Esophagus muscularis mucosa (tissue), 4 donors: ENCODE results near the gene DNAJC3. TPM values are rescaled to one million over a fixed set of nuclear protein-coding genes. Genes with fewer than 3 reads are reported as not detected.

Experiments
- DNase-seq: peaks from one replicate; pipeline ENCODE4 v3.0.0-alpha.2; 2017; ENCODE audit errors: extremely low spot score
- H3K27ac ChIP-seq, 4 donors: fragments of 200-600 bp; sonication (generic); replicated peaks in 1 of 4; 1 replicate in 3 of 4; 2 replicates in 1 of 4; pipeline ENCODE4 v1.5.1; 2016 to 2019; ENCODE audit warnings: mild to moderate bottlenecking in 1 of 4
- H3K27me3 ChIP-seq, 4 donors: fragments of 200-600 bp; sonication (generic); one replicate each; pipeline versions ENCODE4 v1.5.1 to v1.6.0; 2016 to 2019
- H3K36me3 ChIP-seq, 4 donors: fragments of 200-600 bp; sonication (generic); one replicate each; pipeline ENCODE4 v1.5.1; 2016 to 2019
- H3K4me1 ChIP-seq, 4 donors: fragments of 200-600 bp; sonication (generic); one replicate each; pipeline ENCODE4 v1.5.1; 2016 to 2019
- H3K4me3 ChIP-seq, 4 donors: fragments of 200-600 bp; sonication (generic); 1 replicate in 2 of 4; 2 replicates in 2 of 4; pipeline ENCODE4 v1.5.1; 2016 to 2019; ENCODE audit warnings: mild to moderate bottlenecking in 4 of 4, moderate library complexity in 1 of 4
- H3K9me3 ChIP-seq, 4 donors: fragments of 200-600 bp; sonication (generic); 1 replicate in 3 of 4; 2 replicates in 1 of 4; pipeline ENCODE4 v1.5.1; 2016 to 2019
- CTCF ChIP-seq, 3 experiments: fragments of 200-600 bp in 2 of 3; fragments of 450-650 bp in 1 of 3; sonication (generic) in 2 of 3; IDR thresholded peaks; one replicate each; pipeline ENCODE4 v1.5.1; 2017 to 2019; ENCODE audit warnings: antibody characterized with exemption in 3 of 3, mild to moderate bottlenecking in 2 of 3, moderate library complexity in 1 of 3
- EP300 ChIP-seq: sonication (generic); formaldehyde crosslinking; IDR thresholded peaks from one replicate; pipeline ENCODE4 v1.6.1; 2017; ENCODE audit warnings: antibody characterized with exemption
- POLR2A ChIP-seq: fragments of 450-650 bp; IDR thresholded peaks from one replicate; pipeline ENCODE4 v1.6.1; 2017; ENCODE audit warnings: antibody characterized with exemption, moderate library complexity, mild to moderate bottlenecking, low read depth
- POLR2AphosphoS5 ChIP-seq, 2 donors: sonication (generic); formaldehyde crosslinking; IDR thresholded peaks; one replicate each; pipeline ENCODE4 v1.6.1; 2017; ENCODE audit warnings: antibody characterized with exemption in 2 of 2
- WGBS: methylation state at CpG from one replicate; pipeline ENCODE4 v1.1.5; 2018; 5-methylcytosine and 5-hydroxymethylcytosine counted together
- intact Hi-C: fragments of 100-400 bp; cut with DNase I; formaldehyde crosslinking; loops from one replicate; pipeline ENCODE4 v1.15.1; 2023
- total RNA-seq, 4 donors: library from RNA; depleted of rRNA; stranded (reverse); fragments of >200 nt; gene quantifications; one replicate each; pipeline versions ENCODE4 v1.1.0 to v1.2.1, GENCODE V29; 2016

The DNAJC3 gene
- total RNA-seq, 4 donors from 2014 or later, result 43.8 to 55.1 (median 48.9) TPM

DNA sequence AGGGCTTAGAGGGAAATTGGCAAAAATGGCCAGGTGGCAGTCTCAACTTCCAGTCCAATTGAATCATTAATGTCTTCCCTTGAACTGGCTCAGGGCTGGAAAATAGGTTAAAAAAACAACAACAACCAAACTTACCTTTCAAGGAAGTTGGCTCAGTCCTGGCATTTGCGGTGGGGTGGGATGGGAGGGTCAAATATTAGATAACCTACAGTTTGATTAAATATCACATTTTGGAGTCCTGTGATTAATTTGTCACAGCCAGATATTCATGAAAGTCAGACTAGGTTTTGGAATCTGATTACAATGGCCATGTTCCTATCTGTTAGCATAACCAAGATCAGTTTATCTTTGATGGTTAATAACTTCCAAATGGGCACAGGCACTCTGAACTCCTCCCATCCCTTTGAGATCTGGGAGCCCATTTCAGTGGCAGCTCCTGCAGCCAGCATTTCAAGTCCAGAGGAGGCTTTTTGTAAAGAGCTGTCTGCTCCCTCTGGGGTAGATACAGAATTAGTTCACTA is 24.6 kb upstream of the DNAJC3 start:
- Histone ChIP-seq H3K4me1 (no peaks in the 10 kb centered on the region), H3K36me3 (no peaks in the 10 kb centered on the region), H3K9me3 (no peaks in the 10 kb centered on the region), H3K27ac (no peak overlapping the region), H3K27me3 (no peaks in the 10 kb centered on the region), H3K4me3 (no peak overlapping the region)
- no peak for DNase-seq
- intact Hi-C loops, result no loop called here
- TF ChIP-seq EP300 (no peak), CTCF (IDR thresholded peaks at IDR 0.05) (no peak), POLR2A (no peak), POLR2AphosphoS5 (IDR thresholded peaks at IDR 0.05) (no peak)
- 94% methylated on average over 1 of the region's 1 CpG for WGBS

DNA sequence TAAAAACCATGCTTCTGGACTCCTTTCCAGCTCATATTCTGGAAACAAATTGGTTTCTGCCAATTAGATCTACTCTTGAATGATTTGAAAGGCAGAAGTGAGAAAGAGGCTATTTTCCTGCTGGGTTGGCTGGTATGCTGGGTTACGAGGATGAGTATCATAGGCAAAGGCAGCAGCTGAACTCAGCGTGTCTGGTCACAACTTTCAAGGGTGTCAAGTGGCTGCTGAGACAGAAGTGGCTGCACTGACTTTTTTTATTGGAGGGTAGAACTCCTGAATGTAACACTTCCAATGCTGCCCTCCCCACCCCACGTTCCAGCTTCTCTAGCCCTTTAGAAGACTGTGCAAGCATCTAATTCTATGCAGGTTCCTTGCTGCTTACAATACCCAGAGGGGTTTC is 24.1 kb upstream of the DNAJC3 start:
- Histone ChIP-seq H3K27ac (no peak overlapping the region), H3K27me3 (no peaks in the 10 kb centered on the region), H3K4me3 (no peak overlapping the region), H3K4me1 (no peaks in the 10 kb centered on the region), H3K36me3 (no peaks in the 10 kb centered on the region), H3K9me3 (no peaks in the 10 kb centered on the region)
- intact Hi-C loops, result no loop called here
- TF ChIP-seq POLR2A (no peak), CTCF (IDR thresholded peaks at IDR 0.05) (no peak), EP300 (no peak), POLR2AphosphoS5 (IDR thresholded peaks at IDR 0.05) (no peak)
- DNase-seq, result no peak
- WGBS, result 71% methylated on average over 3 of the region's 3 CpGs

DNA sequence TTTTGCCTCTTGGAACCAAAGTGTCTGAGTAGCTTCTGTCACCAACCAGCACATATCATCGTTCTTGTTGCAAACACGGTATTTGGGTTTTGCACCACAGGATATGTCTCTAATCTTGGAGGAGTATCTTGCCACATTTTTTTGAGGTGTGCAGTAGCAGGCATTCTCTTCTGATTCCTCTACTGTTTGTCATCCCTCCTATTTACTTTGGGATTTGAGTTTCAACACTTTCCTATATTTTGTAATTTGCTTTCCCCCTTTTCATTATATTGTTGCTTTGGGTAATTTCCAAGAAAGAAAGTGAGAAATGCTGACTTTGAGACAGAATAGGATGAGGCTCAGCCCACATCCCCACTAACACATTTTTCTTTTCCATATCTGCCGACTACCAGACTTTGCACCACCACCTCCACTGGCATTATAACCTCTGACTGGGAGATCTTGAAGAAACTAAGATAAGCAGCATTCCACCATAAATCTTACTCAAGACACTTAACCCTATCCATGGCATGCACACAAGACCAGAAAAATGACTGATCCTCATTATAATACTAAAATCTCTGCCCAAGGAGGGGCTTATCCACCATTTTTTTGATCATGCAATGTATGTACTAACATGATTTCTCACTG is 20.4 kb upstream of the DNAJC3 start:
- TF ChIP-seq POLR2AphosphoS5 (IDR thresholded peaks at IDR 0.05) (no peak), EP300 (no peak), CTCF (IDR thresholded peaks at IDR 0.05) (no peak), POLR2A (no peak)
- no peaks in the 10 kb centered on the region for H3K4me1 ChIP-seq
- no peak for DNase-seq
- H3K27me3 ChIP-seq, result no peaks in the 10 kb centered on the region
- intact Hi-C loops, result no loop called here
- no peak overlapping the region for H3K4me3 ChIP-seq
- WGBS, result 76% methylated on average over 3 of the region's 3 CpGs
- H3K36me3 ChIP-seq, result no peaks in the 10 kb centered on the region
- no peak overlapping the region for H3K27ac ChIP-seq
- H3K9me3 ChIP-seq, result no peaks in the 10 kb centered on the region

DNA sequence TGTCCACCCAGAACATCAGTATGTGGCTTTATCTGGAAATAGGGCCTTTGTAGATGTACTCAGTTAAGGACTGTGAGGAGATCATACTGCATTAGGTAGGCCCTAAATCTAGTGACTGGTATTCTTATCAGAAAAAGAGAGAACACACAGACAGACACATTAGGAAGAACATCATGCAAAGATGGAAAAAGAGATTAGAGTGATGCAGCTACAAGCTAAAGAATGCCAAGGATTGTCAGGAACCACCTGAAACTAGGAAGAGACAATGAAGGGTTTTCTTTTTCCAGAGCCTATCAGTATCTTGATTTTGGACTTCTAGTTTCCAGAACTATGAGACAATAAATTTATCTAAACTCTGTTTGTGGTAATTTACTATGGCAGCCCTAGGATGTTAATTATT is 17.4 kb upstream of the DNAJC3 start:
- intact Hi-C loops, result no loop called here
- no peak overlapping the region for H3K27ac ChIP-seq
- DNase-seq, result no peak
- H3K9me3 ChIP-seq, result peaks cover 0 to 7% (median 0%) of the 10 kb centered on the region in 4 donors
- H3K27me3 ChIP-seq, result no peaks in the 10 kb centered on the region
- no peaks in the 10 kb centered on the region for H3K4me1 ChIP-seq
- H3K4me3 ChIP-seq, result no peak overlapping the region
- TF ChIP-seq POLR2AphosphoS5 (IDR thresholded peaks at IDR 0.05), result no peak
- no peak for TF ChIP-seq CTCF (IDR thresholded peaks at IDR 0.05)
- no peak for TF ChIP-seq POLR2A
- no peak for TF ChIP-seq EP300
- no peaks in the 10 kb centered on the region for H3K36me3 ChIP-seq
